GM12878 (cell line): ENCODE results near the gene C16orf92. TPM values are rescaled to one million over a fixed set of nuclear protein-coding genes. Genes with fewer than 3 reads are reported as not detected.

ENCODE experiments used
- ATAC-seq: fragments of 200-7000 bp; cut with Tn5 transposase; 3 replicates; pipeline ENCODE4 v1.9.1; 2020; ENCODE audit warnings: mild to moderate bottlenecking, moderate library complexity
- BruUV-seq: library from RNA; stranded (reverse); fragments of 400-500 nt; replicated peaks from 2 replicates; lab custom pipeline; 2021; lab: Mats Ljungman, UMichigan
- CTCF ChIA-PET: fragments of 300-600 bp; sonication (Branson Sonifier 250); formaldehyde crosslinking; extraction: SDS; loops from one replicate; lab custom pipeline; 2021; ENCODE audit warnings: inconsistent platforms; lab: Yijun Ruan, JAX
- POLR2A ChIA-PET: fragments of 350-600 bp; formaldehyde crosslinking; extraction: SDS; loops from one replicate; lab custom pipeline; 2021; ENCODE audit warnings: inconsistent platforms; lab: Charles Lee
- RAD21 ChIA-PET: fragments of 300-600 bp; sonication (Branson Sonifier 250); formaldehyde crosslinking; loops from one replicate; lab custom pipeline; 2023; ENCODE audit warnings: antibody characterized with exemption; ENCODE audit not compliant: unreplicated experiment; lab: Charles Lee
- SMC1A ChIA-PET: fragments of 300-600 bp; sonication (Branson Sonifier 250); formaldehyde crosslinking; loops from one replicate; lab custom pipeline; 2023; ENCODE audit not compliant: unreplicated experiment, uncharacterized antibody; lab: Charles Lee
- DNase-seq: peaks from one replicate; pipeline ENCODE4 v3.0.0-alpha.2; 2011; ENCODE audit warnings: low read depth, low spot score
- FAIRE-seq: peaks from 3 replicates; lab custom pipeline; 2011; peaks lifted over from hg19 to GRCh38; lab: Jason Lieb, UNC
- H2AFZ ChIP-seq: 2 replicates; pipeline ENCODE4 v1.6.0; 2011; ENCODE audit warnings: low read depth, low read length, control low read depth; ENCODE audit not compliant: control insufficient read depth
- H3K27ac ChIP-seq: 2 replicates; pipeline ENCODE4 v1.5.1; 2011; ENCODE audit warnings: control low read depth; ENCODE audit not compliant: control insufficient read depth, insufficient read depth
- H3K27me3 ChIP-seq, 2 experiments: replicated peaks in 1 of 2; 2 replicates each; pipeline versions ENCODE4 v1.6.0 to v1.6.1; 2011; ENCODE audit warnings: low read length in 1 of 2; ENCODE audit not compliant: control insufficient read depth in 2 of 2, insufficient read depth in 2 of 2
- H3K36me3 ChIP-seq, 2 experiments: 2 replicates each; pipeline ENCODE4 v1.5.1; 2011; ENCODE audit warnings: low read length in 1 of 2; ENCODE audit not compliant: control insufficient read depth in 2 of 2, insufficient read depth in 2 of 2
- H3K4me1 ChIP-seq: 2 replicates; pipeline ENCODE4 v1.6.1; 2011; ENCODE audit warnings: mild to moderate bottlenecking, low read length, moderate library complexity, mixed read lengths; ENCODE audit not compliant: control insufficient read depth, insufficient read depth
- H3K4me2 ChIP-seq: 2 replicates; pipeline ENCODE4 v1.6.0; 2011; ENCODE audit warnings: control low read depth; ENCODE audit not compliant: control insufficient read depth, insufficient read depth
- H3K4me3 ChIP-seq: fragments of 200-600 bp; sonication (generic); 2 replicates; pipeline ENCODE4 v1.5.1; 2016
- H3K79me2 ChIP-seq: 2 replicates; pipeline ENCODE4 v1.6.0; 2011; ENCODE audit warnings: low read length; ENCODE audit not compliant: control insufficient read depth, insufficient read depth
- H3K9ac ChIP-seq: 2 replicates; pipeline ENCODE4 v1.8.0; 2011; ENCODE audit warnings: low read length, control low read depth, mixed read lengths; ENCODE audit not compliant: control insufficient read depth, insufficient read depth
- H3K9me3 ChIP-seq: replicated peaks from 3 replicates; pipeline ENCODE4 v1.5.1; 2011; ENCODE audit warnings: mild to moderate bottlenecking, low read length; ENCODE audit not compliant: control insufficient read depth, insufficient read depth
- H4K20me1 ChIP-seq: 2 replicates; pipeline ENCODE4 v1.6.0; 2011; ENCODE audit not compliant: control insufficient read depth, insufficient read depth
- ASH2L ChIP-seq: fragments of 300-600, 200-600 bp; sonication (generic); IDR thresholded peaks from 2 replicates; pipeline ENCODE4 v1.6.1; 2017; ENCODE audit warnings: low read depth, mild to moderate bottlenecking, borderline replicate concordance
- BACH1 ChIP-seq: fragments of 450-650 bp; IDR thresholded peaks from 2 replicates; pipeline ENCODE4 v1.6.1; 2017; ENCODE audit warnings: mild to moderate bottlenecking, borderline replicate concordance
- CBX3 ChIP-seq: fragments of 200-600 bp; sonication (generic); IDR thresholded peaks from 2 replicates; pipeline ENCODE4 v1.6.1; 2016; ENCODE audit warnings: low read depth, borderline replicate concordance
- DPF2 ChIP-seq: fragments of 450-650 bp; IDR thresholded peaks from 2 replicates; pipeline ENCODE4 v1.6.1; 2017; ENCODE audit warnings: mild to moderate bottlenecking
- EZH2 ChIP-seq: IDR thresholded peaks from 2 replicates; pipeline ENCODE4 v1.6.1; 2012; ENCODE audit warnings: low read depth, mild to moderate bottlenecking, control low read depth, inconsistent platforms, low read length, borderline replicate concordance; ENCODE audit not compliant: control insufficient read depth
- RBBP5 ChIP-seq: fragments of 200-600 bp; sonication (generic); conservative IDR thresholded peaks from 2 replicates; pipeline ENCODE4 v1.6.1; 2016
- RCOR1 ChIP-seq: conservative IDR thresholded peaks from 2 replicates; pipeline ENCODE4 v1.6.1; 2012; ENCODE audit warnings: low read depth, low read length, improper control_type of control experiment
- ZNF207 ChIP-seq: fragments of 450-650 bp; IDR thresholded peaks from 2 replicates; pipeline ENCODE4 v1.6.1; 2014; ENCODE audit warnings: antibody characterized with exemption, mild to moderate bottlenecking, borderline replicate concordance
- ZNF217 ChIP-seq: fragments of 450-650 bp; IDR thresholded peaks from 2 replicates; pipeline ENCODE4 v1.6.1; 2017; ENCODE audit warnings: antibody characterized with exemption, mild to moderate bottlenecking
- WGBS: methylation state at CpG from one replicate; pipeline ENCODE4 v1.1.6; 2016; ENCODE audit warnings: low lambda C conversion rate; ENCODE audit not compliant: insufficient replicate concordance, insufficient coverage; ENCODE audit errors: missing lambda C conversion rate; 5-methylcytosine and 5-hydroxymethylcytosine counted together
- in situ Hi-C: fragments of 300-500 bp; cut with MboI; formaldehyde crosslinking; loops from 9 replicates; pipeline ENCODE4 v1.14.3; 2018; ENCODE audit warnings: mixed read lengths
- intact Hi-C: fragments of 100-400 bp; cut with micrococcal nuclease; formaldehyde crosslinking; loops from one replicate; pipeline ENCODE4 v1.14.2; 2022; ENCODE audit not compliant: unreplicated experiment
- polyA plus RNA-seq, 11 experiments: library from polyadenylated mRNA; depleted of rRNA in 4 of 11; unstranded in 6 of 11; stranded (reverse) in 5 of 11; fragments of >200 nt; fragmentation: Nextera tagmentation in 4 of 11; fragmentation: Illumina TruSeq in 1 of 11; extraction: Ambion mirVana in 4 of 11; extraction: Trizol in 1 of 11; gene quantifications; 1 replicate in 1 of 11; 2 replicates in 10 of 11; pipeline versions ENCODE4 v1.2.1 to v1.2.3, GENCODE V29; 2011 to 2016; ENCODE audit warnings: inconsistent platforms in 2 of 11, missing spikeins in 2 of 11, low read depth in 1 of 11
- total RNA-seq, 4 experiments: library from RNA; depleted of rRNA in 3 of 4; stranded (reverse); fragments of >200 nt in 3 of 4; fragmentation: Illumina TruSeq in 1 of 4; extraction: Trizol in 1 of 4; gene quantifications; 2 replicates each; pipeline versions ENCODE4 v1.2.1 to v1.2.3, GENCODE V29; 2013 to 2021
- TF ChIP-seq, protein P1 (sequence below): IDR thresholded peaks from 2 replicates; pipeline ENCODE4 v1.6.1; 2012; ENCODE audit warnings: low read length, inconsistent platforms

C16orf92 gene
- total and polyA plus RNA-seq, 10 of the 15 experiments (the other 5 are each of a cell fraction or from before 2014, with no cell fraction given): not detected

GRCh38 chr16:29990034-29990433 lies 33.0 kb upstream of the C16orf92 start:
- BruUV-seq: no TSS peak
- intact Hi-C loops: no loop called here
- Histone ChIP-seq H3K9ac (no peak overlapping the region), H3K4me2 (no peak overlapping the region), H3K27me3 (no peaks in the 10 kb centered on the region), H3K4me1 (peaks cover 6% of the 10 kb centered on the region; the same call in 1 of the 2 replicates), H3K36me3 (peaks cover 10 to 41% of the 10 kb centered on the region in 2 experiments; a peak in 3 of 4 replicates), H3K79me2 (peaks cover 5% of the 10 kb centered on the region; the same call in 1 of the 2 replicates), H3K9me3 (no peaks in the 10 kb centered on the region), H4K20me1 (no peaks in the 10 kb centered on the region), H3K4me3 (no peak overlapping the region), H3K27ac (no peak overlapping the region), H2AFZ (no peak overlapping the region)
- ChIA-PET POLR2A (interaction anchor here (0.8 kb wide), 1 partner anchor 17 kb away, joined by 3 read pairs; the partner anchor contains the start of gene TAOK2), CTCF (no interaction called here), SMC1A (no interaction called here), RAD21 (no interaction called here)
- DNase-seq (no peak), FAIRE-seq (no peak), ATAC-seq (no peak)
- WGBS: 94% methylated on average over 2 of the region's 2 CpGs
- no peak for TF ChIP-seq CBX3
- TF ChIP-seq ZNF217: no peak
- TF ChIP-seq DPF2: no peak
- TF ChIP-seq RBBP5: no peak
- TF ChIP-seq ASH2L: no peak
- TF ChIP-seq RCOR1: no peak
- TF ChIP-seq BACH1: no peak
- TF ChIP-seq, protein P1, sequence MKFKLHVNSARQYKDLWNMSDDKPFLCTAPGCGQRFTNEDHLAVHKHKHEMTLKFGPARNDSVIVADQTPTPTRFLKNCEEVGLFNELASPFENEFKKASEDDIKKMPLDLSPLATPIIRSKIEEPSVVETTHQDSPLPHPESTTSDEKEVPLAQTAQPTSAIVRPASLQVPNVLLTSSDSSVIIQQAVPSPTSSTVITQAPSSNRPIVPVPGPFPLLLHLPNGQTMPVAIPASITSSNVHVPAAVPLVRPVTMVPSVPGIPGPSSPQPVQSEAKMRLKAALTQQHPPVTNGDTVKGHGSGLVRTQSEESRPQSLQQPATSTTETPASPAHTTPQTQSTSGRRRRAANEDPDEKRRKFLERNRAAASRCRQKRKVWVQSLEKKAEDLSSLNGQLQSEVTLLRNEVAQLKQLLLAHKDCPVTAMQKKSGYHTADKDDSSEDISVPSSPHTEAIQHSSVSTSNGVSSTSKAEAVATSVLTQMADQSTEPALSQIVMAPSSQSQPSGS: no peak
- TF ChIP-seq ZNF207: no peak
- no peak for TF ChIP-seq EZH2
- in situ Hi-C loops: no loop called here
